Measurements from ENCODE around the gene NYAP1.

GRCh38 chr7:100457033-100457432 is 26.7 kb upstream of the NYAP1 start:
- TF ChIP-seq CTCF (IDR thresholded peaks at IDR 0.05; ENCODE audit: borderline replicate concordance, extremely low read depth, low read length, poor library complexity, severe bottlenecking) (no peak), EZH2 (IDR thresholded peaks at IDR 0.05; ENCODE audit: borderline replicate concordance, low read depth, low read length, severe bottlenecking) (no peak)
